ENCODE data around the gene HPGDS. TPM values are rescaled to one million over a fixed set of nuclear protein-coding genes. Genes with fewer than 3 reads are reported as not detected.

The HPGDS gene
- polyA plus RNA-seq, 1 donor from 2014 or later = not detected

GRCh38 chr4:94369046-94369445 is 26.4 kb upstream of the HPGDS start:
- Histone ChIP-seq H3K4me2 (ENCODE audit: low read length) (no peak overlapping the region), H3K9me2 (ENCODE audit: insufficient read depth, low read length) (no peaks in the 10 kb centered on the region), H3K36me3 (ENCODE audit: insufficient read depth, low read length) (no peaks in the 10 kb centered on the region), H3K27ac (ENCODE audit: low read length) (no peak overlapping the region), H3F3A (ENCODE audit: insufficient read depth, low read length, poor library complexity, severe bottlenecking) (no peaks in the 10 kb centered on the region), H3K79me2 (replicated peaks; ENCODE audit: insufficient read depth, low read length) (no peaks in the 10 kb centered on the region), H2AFZ (ENCODE audit: low read depth, low read length) (no peak overlapping the region), H4K20me1 (ENCODE audit: insufficient read depth) (no peaks in the 10 kb centered on the region), H3K27me3 (ENCODE audit: insufficient read depth, low read depth, low read length) (no peaks in the 10 kb centered on the region), H3K9me3 (ENCODE audit: low read length) (no peaks in the 10 kb centered on the region), H3K4me3 (ENCODE audit: low read length) (no peak overlapping the region), H3K9ac (ENCODE audit: low read length) (no peak overlapping the region)
- TF ChIP-seq RAD21 (conservative IDR thresholded peaks at IDR 0.05) (no peak), SMC3 (conservative IDR thresholded peaks at IDR 0.05; ENCODE audit: poor library complexity) (no peak), POLR2AphosphoS5 (IDR thresholded peaks at IDR 0.05) (no peak)

GRCh38 chr4:94368459-94368858 is 25.8 kb upstream of the HPGDS start:
- Histone ChIP-seq H3K27me3 (ENCODE audit: insufficient read depth, low read depth, low read length) (no peaks in the 10 kb centered on the region), H3K4me2 (ENCODE audit: low read length) (no peak overlapping the region), H3K36me3 (ENCODE audit: insufficient read depth, low read length) (no peaks in the 10 kb centered on the region), H2AFZ (ENCODE audit: low read depth, low read length) (no peak overlapping the region), H3K79me2 (replicated peaks; ENCODE audit: insufficient read depth, low read length) (no peaks in the 10 kb centered on the region), H3K9me2 (ENCODE audit: insufficient read depth, low read length) (no peaks in the 10 kb centered on the region), H3F3A (ENCODE audit: insufficient read depth, low read length, poor library complexity, severe bottlenecking) (no peaks in the 10 kb centered on the region), H3K4me3 (ENCODE audit: low read length) (no peak overlapping the region), H3K9me3 (ENCODE audit: low read length) (no peaks in the 10 kb centered on the region), H4K20me1 (ENCODE audit: insufficient read depth) (no peaks in the 10 kb centered on the region), H3K27ac (ENCODE audit: low read length) (peak overlapping the region; percentile 5), H3K9ac (ENCODE audit: low read length) (no peak overlapping the region)
- TF ChIP-seq EP300 (conservative IDR thresholded peaks at IDR 0.05; ENCODE audit: poor library complexity, severe bottlenecking) (peak; percentile 94), CTCF (IDR thresholded peaks at IDR 0.05; ENCODE audit: poor library complexity, severe bottlenecking) (no peak), EZH2 (IDR thresholded peaks at IDR 0.05; ENCODE audit: borderline replicate concordance, insufficient read depth, low read length, poor library complexity, severe bottlenecking) (no peak), REST (IDR thresholded peaks at IDR 0.05; ENCODE audit: borderline replicate concordance) (peak; percentile 23), TAF1 (IDR thresholded peaks at IDR 0.05; ENCODE audit: low read depth) (no peak), SMC3 (conservative IDR thresholded peaks at IDR 0.05; ENCODE audit: poor library complexity) (no peak), RAD21 (conservative IDR thresholded peaks at IDR 0.05) (no peak), MXI1 (conservative IDR thresholded peaks at IDR 0.05; ENCODE audit: poor library complexity, severe bottlenecking) (no peak), POLR2AphosphoS5 (IDR thresholded peaks at IDR 0.05) (peak; percentile 74)

- no peak overlapping the region for H3K27ac ChIP-seq (ENCODE audit: low read length)
- no peaks in the 10 kb centered on the region for H3K27me3 ChIP-seq (ENCODE audit: insufficient read depth, low read depth, low read length)
Measured at GRCh38 chr4:94365304-94365703, 22.7 kb upstream of the HPGDS start.

More at GRCh38 chr4:94365304-94365703, 22.7 kb upstream of the HPGDS start:
- H4K20me1 ChIP-seq (ENCODE audit: insufficient read depth) = no peaks in the 10 kb centered on the region
- H3K36me3 ChIP-seq (ENCODE audit: insufficient read depth, low read length) = no peaks in the 10 kb centered on the region
- H3K9me2 ChIP-seq (ENCODE audit: insufficient read depth, low read length) = no peaks in the 10 kb centered on the region
- no peak overlapping the region for H2AFZ ChIP-seq (ENCODE audit: low read depth, low read length)
- no peak overlapping the region for H3K4me2 ChIP-seq (ENCODE audit: low read length)
- no peaks in the 10 kb centered on the region for H3F3A ChIP-seq (ENCODE audit: insufficient read depth, low read length, poor library complexity, severe bottlenecking)
- no peaks in the 10 kb centered on the region for H3K79me2 ChIP-seq (replicated peaks; ENCODE audit: insufficient read depth, low read length)
- H3K9ac ChIP-seq (ENCODE audit: low read length) = no peak overlapping the region
- TF ChIP-seq EP300 (conservative IDR thresholded peaks at IDR 0.05; ENCODE audit: poor library complexity, severe bottlenecking) (no peak), MXI1 (conservative IDR thresholded peaks at IDR 0.05; ENCODE audit: poor library complexity, severe bottlenecking) (no peak), EZH2 (IDR thresholded peaks at IDR 0.05; ENCODE audit: borderline replicate concordance, insufficient read depth, low read length, poor library complexity, severe bottlenecking) (no peak), RAD21 (conservative IDR thresholded peaks at IDR 0.05) (no peak), POLR2AphosphoS5 (IDR thresholded peaks at IDR 0.05) (no peak), TAF1 (IDR thresholded peaks at IDR 0.05; ENCODE audit: low read depth) (no peak), SMC3 (conservative IDR thresholded peaks at IDR 0.05; ENCODE audit: poor library complexity) (no peak)
- H3K4me3 ChIP-seq (ENCODE audit: low read length) = no peak overlapping the region
- H3K9me3 ChIP-seq (ENCODE audit: low read length) = no peaks in the 10 kb centered on the region
